NCI-H82 treated with DMSO at 0.1 percent for 48 hours (cell line): ENCODE data around the gene DZIP1.
"Not testable (repeated sequence)": the region's sequence is repeated elsewhere in the genome, so short reads cannot be mapped to it uniquely, and the experiment has no call there.

Source experiments
- DNase-seq: peaks from one replicate; lab custom pipeline; 2025; ENCODE audit not compliant: unreplicated experiment; lab: John Stamatoyannopoulos, UW

The DZIP1 gene

DNA sequence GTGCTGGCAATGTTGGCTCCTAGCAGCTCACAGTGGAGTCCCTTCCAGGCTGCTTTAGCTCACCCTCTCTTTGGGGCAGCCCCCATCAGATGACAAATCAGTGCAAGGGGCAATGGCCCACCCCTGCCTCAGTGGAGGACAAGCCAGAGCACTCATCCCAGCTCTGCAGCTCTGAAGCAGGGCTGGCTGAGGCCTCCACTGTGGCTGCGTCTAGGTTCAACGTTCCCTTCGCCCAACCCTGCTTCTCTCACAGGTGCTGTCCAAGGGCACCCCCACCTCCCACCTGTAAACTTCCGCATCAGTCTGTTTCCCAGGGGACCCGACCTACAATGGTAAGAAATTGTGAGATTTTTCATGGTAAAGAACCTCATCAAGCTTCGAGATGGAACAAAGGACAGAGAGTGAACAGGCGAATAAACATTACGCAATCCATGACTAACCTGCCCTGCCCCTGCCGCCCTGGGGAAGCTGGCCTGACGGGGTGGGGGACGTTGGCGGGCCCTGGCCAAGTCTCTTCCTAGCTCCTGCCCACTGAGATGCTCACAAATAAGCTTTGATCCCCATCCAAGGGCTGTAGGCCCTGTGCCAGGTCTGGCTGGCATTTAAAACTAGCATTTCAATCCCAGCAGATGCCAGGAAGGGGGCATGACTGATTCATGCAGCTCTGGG lies 40.5 kb downstream of the DZIP1 start:
- no peak for DNase-seq

DNA sequence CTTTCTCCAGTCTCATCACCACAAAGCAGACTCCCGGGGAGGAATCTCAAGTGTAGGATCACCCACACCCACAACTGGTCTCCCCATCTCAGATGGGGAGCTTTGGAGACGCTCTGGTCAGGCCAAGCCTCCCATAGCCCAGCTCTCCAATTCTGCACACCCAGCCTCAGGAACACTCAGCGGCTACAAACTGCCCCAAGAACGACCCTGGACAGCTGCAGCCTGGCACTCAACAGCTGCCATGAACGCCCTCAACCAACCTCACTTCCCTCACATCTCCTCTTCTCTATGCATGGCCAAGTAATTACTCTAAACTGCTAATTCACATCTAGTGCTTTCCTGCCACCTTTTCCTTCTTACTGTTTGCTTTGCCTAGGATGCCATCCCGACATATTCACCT lies 42.6 kb downstream of the DZIP1 start:
- no peak for DNase-seq

DNA sequence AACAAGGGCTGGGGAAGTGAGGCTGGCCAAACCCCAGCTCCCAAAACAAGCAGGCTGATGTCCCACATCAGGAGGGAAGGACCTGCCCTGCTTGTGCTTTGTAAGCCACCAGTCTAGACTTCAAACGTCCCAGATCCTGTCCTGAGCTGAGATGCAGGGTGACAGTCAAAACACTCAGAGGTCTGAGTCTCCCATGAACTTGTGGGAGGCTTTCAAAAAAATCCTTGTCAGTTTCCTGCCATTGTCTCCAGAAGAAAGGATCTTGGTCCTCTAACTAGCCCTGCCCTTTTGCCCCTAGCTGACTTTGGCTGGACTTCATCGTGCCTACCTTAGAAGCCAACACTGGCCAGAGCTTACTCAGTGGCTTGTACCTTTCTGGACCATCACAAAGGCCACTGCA lies 43.3 kb downstream of the DZIP1 start:
- no peak for DNase-seq

DNA sequence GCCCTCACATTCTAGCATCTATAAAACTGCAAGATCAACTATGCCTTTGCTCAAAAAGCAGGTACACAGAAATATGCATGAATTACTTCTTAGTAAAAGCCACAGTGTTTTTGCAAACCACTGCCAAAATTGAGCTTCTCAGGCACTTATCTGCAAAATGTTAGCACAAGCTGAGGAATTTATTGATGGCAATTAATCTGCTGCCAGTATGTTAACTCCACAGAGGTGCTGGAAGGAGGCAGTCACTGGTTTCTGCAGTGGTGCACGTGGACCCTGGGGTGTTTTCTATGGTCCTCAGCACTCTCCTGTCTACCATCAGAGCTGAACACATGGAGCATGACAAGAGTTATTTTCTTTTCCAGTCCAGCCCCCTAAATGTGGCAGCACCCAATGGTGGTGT lies 47.8 kb downstream of the DZIP1 start:
- DNase-seq, result no peak

GRCh38 chr13:95593462-95593861 lies 51.0 kb downstream of the DZIP1 start:
- DNase-seq, result no peak

- DNase-seq, result no peak
Observed at GRCh38 chr13:95588721-95589120, 55.8 kb downstream of the DZIP1 start.

- DNase-seq, result no peak
Observed at GRCh38 chr13:95588134-95588533, 56.4 kb downstream of the DZIP1 start.

DNA sequence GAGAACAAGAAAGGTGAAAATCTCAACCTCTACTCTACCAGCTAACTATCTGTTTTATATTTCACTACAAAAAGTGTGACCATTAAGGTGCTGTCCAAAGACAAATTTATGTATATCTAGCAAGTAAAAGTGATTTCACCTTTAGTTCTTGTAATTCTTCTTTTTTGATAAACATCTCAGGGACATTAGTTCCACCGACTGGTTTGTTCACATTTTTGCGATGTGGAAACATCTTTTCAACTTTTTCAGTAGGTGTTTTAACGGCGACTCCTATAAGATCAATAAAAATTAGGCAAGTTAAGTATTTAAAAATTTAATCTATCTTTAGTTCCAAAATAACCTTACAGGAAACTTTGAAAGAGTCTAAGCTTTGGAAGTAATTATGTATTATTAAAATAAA lies 58.6 kb downstream of the DZIP1 start:
- DNase-seq, result no peak

GRCh38 chr13:95579303-95579702 lies 65.2 kb downstream of the DZIP1 start:
- DNase-seq, result no peak

DNA sequence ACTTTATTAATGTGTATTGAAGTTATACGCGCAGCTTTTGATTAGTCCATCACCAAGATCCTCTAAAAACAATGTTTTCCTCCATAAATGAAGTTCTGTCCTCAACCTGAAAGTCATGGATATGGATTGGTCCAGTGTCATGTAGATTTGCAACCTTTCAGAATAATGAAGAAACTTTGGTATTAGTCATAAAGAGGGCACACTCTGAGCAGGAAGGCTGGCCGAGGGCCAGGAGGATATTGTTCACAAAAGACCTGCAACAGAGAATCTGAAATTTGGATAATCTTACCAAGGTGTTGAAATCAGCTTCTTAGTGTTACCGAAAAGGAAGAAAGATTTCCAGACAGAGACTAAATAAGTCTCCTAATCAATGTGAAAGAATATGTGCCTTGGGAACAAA lies 71.3 kb downstream of the DZIP1 start:
- no peak for DNase-seq

GRCh38 chr13:95571941-95572340 lies 72.6 kb downstream of the DZIP1 start:
- DNase-seq, result no peak

GRCh38 chr13:95570016-95570415 lies 74.5 kb downstream of the DZIP1 start:
- no peak for DNase-seq

- no peak for DNase-seq
Observed at GRCh38 chr13:95568131-95568530, 76.4 kb downstream of the DZIP1 start.

- not testable (repeated sequence) for DNase-seq
Observed at GRCh38 chr13:95565758-95566157, 78.7 kb downstream of the DZIP1 start.

DNA sequence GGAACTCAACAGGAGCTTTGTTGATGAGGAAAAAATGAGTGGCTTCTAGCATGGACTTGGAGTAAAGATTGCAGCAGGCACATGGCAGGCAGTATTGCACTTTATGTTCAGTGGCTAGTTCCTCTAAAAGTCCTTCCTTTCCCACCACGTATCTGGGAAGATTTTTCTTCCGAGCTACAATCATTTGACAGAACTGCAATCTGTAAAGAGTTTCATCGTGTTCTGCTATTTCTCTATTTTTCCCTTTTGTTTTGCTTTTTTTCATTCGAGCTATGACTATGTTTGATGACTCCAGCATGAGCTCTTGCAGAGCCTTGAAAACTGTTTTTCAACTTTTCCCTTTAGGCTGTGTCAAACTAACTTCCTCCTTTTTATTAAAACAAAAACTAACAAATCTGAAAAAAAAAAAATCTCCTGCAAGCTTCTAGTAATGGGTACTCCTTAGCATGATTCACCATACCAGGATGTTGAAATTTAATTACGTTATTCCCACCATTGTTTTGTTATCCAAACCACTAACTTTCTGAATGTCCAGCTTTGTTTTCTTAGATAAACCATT lies 79.7 kb downstream of the DZIP1 start:
- no peak for DNase-seq

DNA sequence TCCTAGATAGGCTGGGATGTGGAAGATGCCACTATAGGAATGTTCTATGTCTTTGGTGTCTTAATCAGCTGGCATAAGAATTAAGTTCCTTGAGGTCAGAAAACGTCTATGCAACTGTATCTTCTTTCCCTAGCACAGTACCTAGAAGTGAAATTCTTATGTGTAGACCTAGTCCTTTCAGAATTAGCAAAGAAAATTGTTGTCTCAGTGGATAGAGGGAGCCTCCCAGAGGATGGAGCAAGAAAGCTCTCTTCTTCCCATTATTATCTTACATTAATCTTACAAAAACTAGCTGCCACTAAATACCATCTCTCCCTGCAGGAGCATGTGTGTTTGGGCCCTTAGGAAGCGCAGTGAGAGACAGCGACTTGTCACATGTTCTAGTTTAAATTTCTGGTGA lies 80.4 kb downstream of the DZIP1 start:
- DNase-seq, result no peak

- DNase-seq, result no peak
Observed at GRCh38 chr13:95560387-95560786, 84.1 kb downstream of the DZIP1 start.

GRCh38 chr13:95559100-95559499 lies 85.4 kb downstream of the DZIP1 start:
- DNase-seq, result no peak

DNA sequence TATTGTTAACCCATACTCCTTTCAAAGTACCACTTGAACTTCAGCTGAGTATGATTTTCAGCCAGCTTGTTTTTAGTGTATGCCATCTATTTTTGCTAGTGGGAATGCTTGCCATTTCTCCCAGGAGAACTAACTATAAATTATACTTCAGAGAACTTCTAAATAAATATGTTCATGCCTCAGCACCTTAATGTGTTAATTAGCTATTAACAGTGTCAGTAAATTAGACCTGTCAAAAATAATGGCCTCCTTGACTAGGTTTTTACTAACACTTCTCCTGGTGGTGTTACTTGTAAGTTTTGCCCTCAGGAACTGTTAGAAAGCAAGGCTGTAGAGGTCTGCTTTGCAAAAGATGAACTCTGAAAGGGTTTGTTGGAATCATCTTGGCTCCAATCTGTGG lies 87.5 kb downstream of the DZIP1 start:
- DNase-seq, result no peak

- no peak for DNase-seq
Observed at GRCh38 chr13:95553581-95554385, 90.7 kb downstream of the DZIP1 start.

DNA sequence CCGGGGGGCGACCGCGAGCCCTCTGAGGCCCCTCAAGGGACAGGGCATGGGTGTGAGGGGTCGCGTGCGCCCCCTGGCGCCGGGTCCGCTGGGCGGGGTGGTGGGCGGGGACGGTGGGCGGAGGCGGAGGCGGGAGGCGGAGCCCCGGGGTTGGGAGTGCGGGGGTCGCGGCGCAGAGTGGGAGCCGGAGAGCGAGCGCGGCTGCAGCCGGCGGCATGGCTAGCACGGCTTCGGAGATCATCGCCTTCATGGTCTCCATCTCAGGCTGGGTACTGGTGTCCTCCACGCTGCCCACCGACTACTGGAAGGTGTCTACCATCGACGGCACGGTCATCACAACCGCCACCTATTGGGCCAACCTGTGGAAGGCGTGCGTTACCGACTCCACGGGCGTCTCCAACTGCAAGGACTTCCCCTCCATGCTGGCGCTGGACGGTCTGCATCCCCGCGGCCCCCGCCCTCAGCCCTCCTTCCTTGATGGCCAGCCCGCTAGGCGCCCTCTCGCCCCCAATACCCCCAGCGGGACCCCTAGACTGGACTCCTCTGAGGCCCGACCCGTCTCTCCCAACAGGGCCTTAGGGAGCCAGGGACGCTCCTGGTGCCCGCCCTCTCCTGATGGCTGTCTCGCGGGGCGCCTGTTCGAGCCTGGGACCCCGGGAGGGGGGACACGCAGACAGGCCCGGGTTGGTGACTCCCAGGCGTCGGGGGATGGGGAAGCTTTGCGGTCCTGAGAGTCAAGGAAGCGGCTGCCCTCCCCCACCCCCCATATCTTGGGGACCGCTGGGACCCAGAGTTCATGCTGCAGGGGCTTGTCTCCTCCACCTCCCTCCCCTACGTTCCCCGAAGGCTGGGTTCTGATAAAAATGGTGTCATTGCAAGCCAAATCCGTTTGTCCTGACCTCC lies 91.7 kb downstream of the DZIP1 start, which contains the start of gene CLDN10:
TSS of gene CLDN10 (plus strand) at position 182 of the 903 bp plus-strand sequence. CDS start at position 216, 34 bp downstream.
- DNase-seq, result no peak
